ENCODE measurements around the gene POLR2A. TPM values are rescaled to one million over a fixed set of nuclear protein-coding genes. Genes with fewer than 3 reads are reported as not detected.

Gene POLR2A
- total and polyA plus RNA-seq, 2 donors (not counting 3 experiments of a cell fraction or from before 2014, with no cell fraction given): 45.9 to 145 TPM

DNA sequence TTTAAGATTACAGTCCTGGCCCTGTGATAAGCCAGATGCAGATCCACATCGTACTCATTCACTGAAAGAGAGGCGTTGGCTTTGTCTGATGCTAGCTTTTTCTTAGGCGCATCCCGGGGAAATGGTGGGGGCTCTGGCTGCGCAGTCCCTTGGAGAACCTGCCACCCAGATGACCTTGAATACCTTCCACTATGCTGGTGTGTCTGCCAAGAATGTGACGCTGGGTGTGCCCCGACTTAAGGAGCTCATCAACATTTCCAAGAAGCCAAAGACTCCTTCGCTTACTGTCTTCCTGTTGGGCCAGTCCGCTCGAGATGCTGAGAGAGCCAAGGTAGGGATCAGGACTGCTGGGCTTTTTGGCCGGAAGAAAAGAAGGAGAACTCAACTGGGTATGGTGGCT lies 24.0 kb downstream of the POLR2A start:
- no peak overlapping the region for H3K4me3 ChIP-seq (replicated peaks in 1 of 3; ENCODE audit: insufficient read depth in 1 of 3, low read depth in 1 of 3, low read length in 3 of 3)
- ChIA-PET POLR2A (no interaction called here), CTCF (interaction anchor here (1.0 to 3.5 kb wide), 5 partner anchors 21 to 152 kb away, joined by 3 to 29 read pairs (median 7); partner anchors contain the start of genes SENP3 and TNFSF13)
- H3K9ac ChIP-seq (replicated peaks; ENCODE audit: extremely low read depth, insufficient read depth, low read length): no peak overlapping the region
- no peak overlapping the region for H3K4me2 ChIP-seq (ENCODE audit: insufficient read depth, low read length)
- no peaks in the 10 kb centered on the region for H4K20me1 ChIP-seq (replicated peaks; ENCODE audit: control insufficient read depth, extremely low read depth, insufficient read depth, low read length)
- dilution Hi-C loops (cut with MboI; ENCODE audit: extremely low pct_ligation_motif_present, low sequenced_read_pairs) (no loop called here), intact Hi-C loops (cut with micrococcal nuclease) (no loop called here)
- TF ChIP-seq POLR2A (IDR thresholded peaks at IDR 0.05; ENCODE audit: low read depth, low read length): no peak
- no peak for TF ChIP-seq MYC (IDR thresholded peaks at IDR 0.05; ENCODE audit: low read depth, low read length)
- TF ChIP-seq, protein P1, sequence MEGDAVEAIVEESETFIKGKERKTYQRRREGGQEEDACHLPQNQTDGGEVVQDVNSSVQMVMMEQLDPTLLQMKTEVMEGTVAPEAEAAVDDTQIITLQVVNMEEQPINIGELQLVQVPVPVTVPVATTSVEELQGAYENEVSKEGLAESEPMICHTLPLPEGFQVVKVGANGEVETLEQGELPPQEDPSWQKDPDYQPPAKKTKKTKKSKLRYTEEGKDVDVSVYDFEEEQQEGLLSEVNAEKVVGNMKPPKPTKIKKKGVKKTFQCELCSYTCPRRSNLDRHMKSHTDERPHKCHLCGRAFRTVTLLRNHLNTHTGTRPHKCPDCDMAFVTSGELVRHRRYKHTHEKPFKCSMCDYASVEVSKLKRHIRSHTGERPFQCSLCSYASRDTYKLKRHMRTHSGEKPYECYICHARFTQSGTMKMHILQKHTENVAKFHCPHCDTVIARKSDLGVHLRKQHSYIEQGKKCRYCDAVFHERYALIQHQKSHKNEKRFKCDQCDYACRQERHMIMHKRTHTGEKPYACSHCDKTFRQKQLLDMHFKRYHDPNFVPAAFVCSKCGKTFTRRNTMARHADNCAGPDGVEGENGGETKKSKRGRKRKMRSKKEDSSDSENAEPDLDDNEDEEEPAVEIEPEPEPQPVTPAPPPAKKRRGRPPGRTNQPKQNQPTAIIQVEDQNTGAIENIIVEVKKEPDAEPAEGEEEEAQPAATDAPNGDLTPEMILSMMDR (IDR thresholded peaks at IDR 0.05; ENCODE audit: extremely low read depth in 1 of 2, insufficient read depth in 1 of 2, low read depth in 1 of 2, low read length in 2 of 2): no peak
- TF ChIP-seq POLR2AphosphoS5 (IDR thresholded peaks at IDR 0.05; ENCODE audit: insufficient read depth, low read depth, low read length): no peak
- TF ChIP-seq EZH2 (IDR thresholded peaks at IDR 0.05; ENCODE audit: borderline replicate concordance, low read depth, low read length, severe bottlenecking): no peak
- no peak for TF ChIP-seq JUN (IDR thresholded peaks at IDR 0.05; ENCODE audit: borderline replicate concordance, insufficient read depth, insufficient read length, low read depth)
- TF ChIP-seq, protein P2, sequence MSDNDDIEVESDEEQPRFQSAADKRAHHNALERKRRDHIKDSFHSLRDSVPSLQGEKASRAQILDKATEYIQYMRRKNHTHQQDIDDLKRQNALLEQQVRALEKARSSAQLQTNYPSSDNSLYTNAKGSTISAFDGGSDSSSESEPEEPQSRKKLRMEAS (IDR thresholded peaks at IDR 0.05; ENCODE audit: insufficient read depth, insufficient read length): no peak
- TF ChIP-seq FOS (IDR thresholded peaks at IDR 0.05; ENCODE audit: borderline replicate concordance, insufficient read depth, low read length): no peak
- TF ChIP-seq GATA2 (IDR thresholded peaks at IDR 0.05; ENCODE audit: insufficient read depth, insufficient read length, low read depth, low read length): no peak
- DNase-seq (ENCODE audit: low read depth, low spot score): no peak
- no peak overlapping the region for H3K27ac ChIP-seq (ENCODE audit: insufficient read depth, low read depth, low read length)
- no peaks in the 10 kb centered on the region for H3K79me2 ChIP-seq (ENCODE audit: control insufficient read depth, insufficient read depth, low read length)
- no peak overlapping the region for H2AFZ ChIP-seq (ENCODE audit: low read depth, low read length)
- no peaks in the 10 kb centered on the region for H3K9me3 ChIP-seq (replicated peaks; ENCODE audit: control insufficient read depth, insufficient read depth, low read length)
- peaks cover 20 to 60% of the 10 kb centered on the region in 2 experiments for H3K36me3 ChIP-seq (ENCODE audit: control insufficient read depth in 2 of 2, extremely low read depth in 1 of 2, insufficient read depth in 2 of 2, low read length in 2 of 2)
- FAIRE-seq: no peak
- BruUV-seq (replicated peaks): no TSS peak
- H3K27me3 ChIP-seq (ENCODE audit: control insufficient read depth in 2 of 2, insufficient read depth in 2 of 2, low read length in 2 of 2): no peaks in the 10 kb centered on the region
- no peaks in the 10 kb centered on the region for H3K9me1 ChIP-seq (replicated peaks; ENCODE audit: control insufficient read depth, extremely low read depth, insufficient read depth, low read length)
- H3K4me1 ChIP-seq (ENCODE audit: control insufficient read depth, extremely low read depth, insufficient read depth, low read length): no peaks in the 10 kb centered on the region

Data from endothelial cell of umbilical vein (primary cell).